ENCODE data around the gene BLOC1S4. TPM values are rescaled to one million over a fixed set of nuclear protein-coding genes. Genes with fewer than 3 reads are reported as not detected.
"Not testable (repeated sequence)": the region's sequence is repeated elsewhere in the genome, so short reads cannot be mapped to it uniquely, and the experiment has no call there.

BLOC1S4 gene
- total RNA-seq, 1 donor from 2014 or later: 17.1 TPM

DNA sequence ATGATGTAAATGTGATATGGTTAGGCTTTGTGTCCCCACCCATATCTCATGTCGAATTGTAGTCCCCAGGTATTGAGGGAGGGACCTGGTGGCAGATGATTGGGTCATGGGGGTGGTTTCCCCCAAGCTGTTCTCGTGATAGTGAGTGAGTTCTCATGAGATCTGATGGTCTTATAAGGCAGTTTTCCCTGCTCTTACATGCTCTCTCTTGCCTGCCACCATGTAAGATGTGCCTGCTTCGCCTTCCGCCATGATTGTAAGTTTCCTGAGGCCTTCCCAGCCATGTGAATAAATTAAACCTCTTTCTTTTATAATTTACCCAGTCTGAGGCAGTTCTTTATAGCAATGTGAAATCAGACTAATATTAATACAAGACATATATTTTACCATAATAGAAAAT is 23.9 kb downstream of the BLOC1S4 start:
- DNase-seq (ENCODE audit: low spot score): no peak

DNA sequence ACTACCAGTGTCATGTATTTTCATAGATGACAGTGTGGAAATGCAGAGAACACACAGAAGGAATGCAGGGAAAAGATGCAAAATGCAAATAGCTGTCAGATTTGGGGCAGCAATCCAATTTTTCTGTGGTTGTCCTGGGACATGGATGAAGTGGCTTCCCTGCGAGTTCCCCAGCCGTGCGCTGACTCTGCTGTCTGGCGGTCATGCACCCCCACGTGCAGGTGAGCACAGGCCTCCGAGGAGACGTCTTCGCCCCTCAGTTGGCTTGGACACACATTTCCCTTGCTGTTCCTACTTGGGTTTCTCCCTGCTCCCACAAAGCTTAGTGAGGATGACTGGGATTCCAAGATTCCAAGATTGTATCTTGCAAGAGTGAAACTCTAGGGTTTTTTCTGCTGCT is 24.4 kb downstream of the BLOC1S4 start:
- DNase-seq (ENCODE audit: low spot score): no peak

DNA sequence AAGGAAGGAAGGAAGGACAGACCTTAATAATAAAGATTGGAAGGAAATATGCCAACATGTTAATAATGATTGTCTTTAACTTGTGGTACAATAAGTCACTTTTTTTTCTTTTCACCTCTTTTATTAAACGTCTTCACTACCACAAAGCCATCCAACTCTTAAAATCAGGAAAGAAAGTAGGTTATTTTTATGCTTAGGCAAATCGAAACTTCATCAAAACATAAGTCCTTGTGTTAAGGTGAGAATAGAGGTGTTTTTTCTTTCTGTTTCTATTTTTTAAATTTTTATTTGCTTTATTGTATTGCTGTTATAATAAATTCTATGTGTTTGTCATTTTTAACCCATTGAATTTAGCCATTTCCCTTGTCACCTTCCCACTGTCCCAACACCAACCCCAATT is 26.5 kb downstream of the BLOC1S4 start:
- DNase-seq (ENCODE audit: low spot score): no peak

DNA sequence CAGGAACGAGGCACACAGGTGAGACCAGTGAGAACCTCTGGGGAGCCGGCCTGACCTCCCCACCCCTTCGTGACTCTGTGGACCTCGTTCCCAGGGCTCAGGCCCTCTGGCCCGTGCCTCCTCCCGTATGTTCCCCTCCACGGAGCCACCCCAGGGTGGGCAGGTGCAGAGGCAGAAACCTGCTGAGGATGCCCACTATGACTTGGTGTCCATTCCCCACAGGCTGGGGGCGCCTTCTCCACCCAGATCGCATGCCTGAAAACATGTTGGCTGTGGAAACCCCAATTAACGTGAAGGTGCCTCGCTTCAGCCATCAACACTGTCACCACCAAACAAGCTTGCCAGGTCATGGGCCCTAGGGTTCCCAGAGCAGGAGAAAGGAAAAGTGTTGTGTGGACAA is 27.0 kb downstream of the BLOC1S4 start:
- DNase-seq (ENCODE audit: low spot score): no peak

DNA sequence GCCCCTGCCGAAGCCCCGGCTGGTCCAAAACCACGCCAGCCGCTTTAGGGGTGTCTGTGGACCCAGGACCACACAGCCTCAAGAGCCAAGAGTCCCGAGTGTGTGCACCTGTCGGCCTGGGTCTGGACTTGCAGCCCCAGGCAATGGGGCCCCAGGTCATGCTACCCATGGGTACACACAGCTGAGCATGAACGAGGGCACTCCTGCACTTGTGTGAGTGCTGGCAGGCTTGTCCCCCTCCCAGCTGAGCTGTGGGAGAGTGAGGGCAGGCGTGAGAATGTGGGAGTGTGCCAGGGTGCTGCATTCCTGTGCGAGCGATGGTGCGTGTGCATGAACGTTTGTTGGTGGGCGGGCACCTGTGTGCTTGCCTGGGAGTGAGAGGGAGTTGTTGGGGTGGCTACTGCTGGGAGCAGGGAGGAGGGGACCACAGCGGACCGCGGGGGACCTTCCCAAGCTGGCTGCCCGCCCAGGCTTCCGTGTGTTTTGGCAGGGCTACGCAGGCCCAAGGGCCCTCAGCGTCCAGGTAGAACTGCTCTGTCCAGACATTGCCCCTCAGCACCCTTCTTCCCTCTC is 30.8 kb downstream of the BLOC1S4 start:
- DNase-seq (ENCODE audit: low spot score): no peak

DNA sequence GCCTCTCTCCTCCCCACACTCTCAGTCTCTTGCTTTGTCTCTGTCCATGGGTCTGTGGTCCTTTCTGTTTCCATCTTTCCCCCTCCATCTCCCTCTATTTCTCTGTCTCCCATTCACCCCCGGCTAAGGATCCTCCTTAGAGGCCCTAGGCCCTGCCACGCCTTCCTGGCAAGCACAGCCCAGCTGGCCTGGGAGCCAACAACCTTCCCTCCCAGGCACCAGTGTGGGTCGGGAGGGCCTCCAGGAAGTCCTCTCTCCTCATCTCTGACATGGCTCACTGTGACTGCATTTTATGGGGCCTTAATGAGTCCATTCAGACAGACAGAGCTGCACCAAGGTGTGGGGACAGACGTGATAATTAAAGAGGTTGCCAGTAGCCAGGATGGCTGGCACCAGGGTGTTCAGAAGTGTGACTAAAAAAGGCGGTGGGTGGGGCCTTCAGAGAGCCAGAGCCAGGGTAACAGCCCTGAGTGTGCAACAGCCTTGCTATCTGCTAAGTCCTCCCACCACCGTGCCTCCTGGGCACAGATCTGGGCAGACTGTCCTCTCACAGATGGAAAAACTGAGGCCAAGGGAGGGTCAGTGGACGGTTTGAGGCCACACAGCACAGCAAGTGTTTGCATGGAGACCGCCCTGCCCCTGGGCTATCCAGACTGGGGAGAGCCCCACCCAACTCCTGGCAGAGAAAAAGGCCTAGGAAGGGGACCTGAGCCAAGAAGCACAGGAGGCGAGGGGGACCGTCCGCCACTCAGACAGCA is 31.5 kb downstream of the BLOC1S4 start:
- no peak for DNase-seq (ENCODE audit: low spot score)

DNA sequence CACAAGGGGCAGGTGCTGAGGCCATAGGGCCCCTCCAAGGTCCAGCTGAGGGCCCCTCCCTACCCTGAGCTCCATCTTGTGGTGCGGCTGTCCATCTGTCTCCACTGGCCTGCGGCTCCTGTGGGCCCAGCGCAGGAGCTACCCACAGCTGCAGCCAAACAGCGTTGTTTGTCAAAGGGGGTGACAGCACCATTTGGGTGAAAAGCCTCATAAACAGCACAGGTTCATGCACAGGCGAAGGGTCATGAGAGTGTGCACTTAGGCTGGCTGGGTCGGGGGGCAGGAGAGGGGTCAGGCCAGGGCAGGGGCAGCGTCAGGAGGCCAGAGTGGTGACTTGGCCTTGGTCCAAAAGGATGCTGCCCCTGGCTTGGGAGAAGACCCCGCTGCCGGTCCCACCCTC is 32.3 kb downstream of the BLOC1S4 start:
- no peak for DNase-seq (ENCODE audit: low spot score)

DNA sequence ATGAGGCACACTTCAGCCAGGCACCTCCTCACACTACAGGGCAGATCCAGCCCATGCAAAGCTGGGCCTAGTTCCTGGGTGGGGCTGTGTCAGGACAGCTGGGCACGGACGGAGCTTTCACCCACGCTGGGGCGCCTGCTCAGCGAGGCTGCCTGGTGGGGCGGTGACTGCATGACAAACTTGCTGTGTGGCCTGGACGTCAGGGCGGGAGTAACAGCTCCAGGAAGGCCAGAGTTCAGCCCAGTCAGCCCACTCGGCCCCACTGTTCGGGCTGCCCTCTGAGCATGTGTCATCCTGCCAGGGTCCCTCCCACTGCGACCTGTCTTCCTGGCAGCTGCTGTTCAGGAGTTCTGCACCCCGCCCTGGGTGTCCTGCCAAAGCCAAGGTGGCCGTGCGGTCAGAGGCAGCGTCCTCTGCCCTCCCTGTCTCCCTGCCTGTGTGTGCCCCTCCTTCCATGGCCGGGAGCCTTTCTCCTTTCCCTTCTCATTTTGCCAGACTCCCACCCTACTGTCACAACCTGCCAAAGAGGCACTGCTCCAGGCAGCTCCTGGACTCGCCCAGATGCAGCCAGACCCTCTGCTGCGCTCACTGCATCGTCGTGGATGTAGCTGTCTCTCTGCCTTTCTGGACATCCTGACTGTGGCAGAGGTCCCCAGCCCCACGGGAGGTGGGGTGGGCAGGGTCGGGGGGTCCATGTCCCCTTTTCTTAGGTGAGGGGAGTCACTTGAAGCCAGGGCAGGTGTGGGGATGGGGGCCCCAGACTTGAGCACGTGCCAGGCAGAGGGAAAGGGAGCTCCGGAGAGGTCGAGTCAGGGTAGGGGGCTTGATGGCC is 33.6 kb downstream of the BLOC1S4 start:
- DNase-seq (ENCODE audit: low spot score): no peak

DNA sequence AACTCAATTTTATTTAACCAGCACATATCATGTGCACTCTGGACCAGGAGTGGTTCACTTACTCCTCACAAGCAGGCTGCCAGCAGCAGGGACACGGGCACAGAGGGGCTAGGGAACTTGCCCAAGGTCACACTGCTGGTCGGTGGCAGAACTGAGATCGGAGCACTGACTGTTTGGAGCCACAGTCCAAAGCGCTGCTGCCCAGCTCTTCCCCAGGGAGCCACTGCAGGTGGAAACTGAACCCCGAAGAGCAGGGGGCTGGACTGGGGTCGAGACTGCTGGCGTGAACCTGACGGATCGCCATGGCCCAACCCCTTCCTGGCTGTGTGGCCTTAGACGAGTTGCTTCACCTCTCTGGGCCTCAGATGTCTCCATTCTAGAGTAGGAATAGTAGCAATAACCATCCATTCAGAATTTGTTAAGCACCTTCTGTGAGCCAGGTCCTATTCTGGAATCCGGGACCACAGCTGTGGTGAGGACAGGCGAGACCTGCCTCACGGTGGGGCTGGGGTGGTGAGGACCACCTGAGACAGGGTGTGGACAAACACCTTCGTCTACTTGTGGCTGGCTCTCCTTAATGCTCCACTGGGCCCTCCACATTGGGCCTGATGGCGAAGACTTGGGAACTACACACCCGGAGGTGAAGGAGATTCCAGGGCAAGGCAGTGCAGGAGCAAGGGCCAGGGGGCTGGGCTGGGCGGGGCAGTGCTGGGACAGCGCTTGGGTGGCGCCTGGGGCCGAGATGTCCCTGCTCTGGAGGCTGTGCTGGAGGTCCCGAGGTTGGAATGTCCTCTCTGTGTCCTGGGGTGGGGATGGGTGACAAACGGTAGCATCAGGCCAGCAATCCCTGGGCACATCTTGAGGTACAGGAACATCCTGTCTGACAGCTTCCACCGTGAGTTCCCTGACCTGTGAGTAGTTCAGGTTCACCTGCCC is 34.6 kb downstream of the BLOC1S4 start:
- no peak for DNase-seq (ENCODE audit: low spot score)

DNA sequence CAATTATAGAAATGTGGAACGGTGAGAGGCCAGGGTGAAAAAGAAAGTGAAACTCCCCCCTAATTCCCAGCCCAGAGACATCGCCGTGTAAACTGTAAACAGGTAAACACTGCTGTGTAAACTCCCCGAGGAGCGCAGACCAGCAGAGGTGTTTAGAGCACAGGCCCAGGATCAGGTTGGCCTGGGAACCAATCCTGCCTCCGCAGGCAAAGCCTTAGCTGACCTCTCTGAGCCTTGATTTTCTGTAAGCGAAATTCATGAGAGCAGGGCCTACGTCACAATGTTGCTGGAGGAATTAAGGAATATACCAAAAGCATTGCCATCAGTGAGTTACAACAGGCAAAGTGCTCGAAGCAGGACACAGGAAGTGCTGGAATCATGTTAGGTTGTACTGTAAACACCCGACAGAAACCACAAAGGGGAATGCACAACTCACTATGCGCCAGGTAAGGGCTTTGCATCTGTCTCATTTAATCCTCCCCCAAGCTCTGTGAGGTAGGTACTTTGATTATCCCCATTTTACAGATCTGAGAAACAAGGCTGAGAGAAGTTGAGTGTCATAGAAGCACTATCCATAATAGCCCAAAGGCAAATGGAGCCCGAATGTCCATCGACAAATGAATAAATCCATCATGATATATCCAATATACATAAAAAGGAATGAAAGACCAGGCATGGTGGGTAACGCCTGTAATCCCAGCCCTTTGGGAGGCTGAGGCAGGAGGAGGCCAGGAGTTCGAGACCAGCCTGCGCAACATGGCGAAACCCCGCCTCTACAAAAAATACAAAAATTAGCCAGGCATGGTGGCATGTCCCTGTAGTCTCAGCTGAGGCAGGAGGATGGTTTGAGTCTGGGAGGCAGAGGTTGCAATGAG is 35.9 kb downstream of the BLOC1S4 start:
- no peak for DNase-seq (ENCODE audit: low spot score)

DNA sequence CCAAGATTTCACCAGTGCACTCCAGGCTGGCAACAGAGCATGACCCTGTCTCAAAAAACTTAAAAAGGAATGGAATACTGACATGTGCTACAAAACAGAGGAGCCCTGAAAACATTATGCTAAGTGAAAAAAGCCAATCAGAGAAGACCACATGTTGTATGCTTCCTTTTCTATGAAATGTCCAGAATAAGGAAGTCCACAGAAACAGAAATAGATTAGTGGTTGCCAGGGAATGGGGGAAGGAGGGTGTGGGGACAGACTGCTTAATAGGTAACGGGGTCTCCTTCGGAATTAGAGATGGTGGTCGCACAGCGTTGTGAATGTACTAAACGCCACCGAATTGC is 36.5 kb downstream of the BLOC1S4 start:
- no peak for DNase-seq (ENCODE audit: low spot score)

DNA sequence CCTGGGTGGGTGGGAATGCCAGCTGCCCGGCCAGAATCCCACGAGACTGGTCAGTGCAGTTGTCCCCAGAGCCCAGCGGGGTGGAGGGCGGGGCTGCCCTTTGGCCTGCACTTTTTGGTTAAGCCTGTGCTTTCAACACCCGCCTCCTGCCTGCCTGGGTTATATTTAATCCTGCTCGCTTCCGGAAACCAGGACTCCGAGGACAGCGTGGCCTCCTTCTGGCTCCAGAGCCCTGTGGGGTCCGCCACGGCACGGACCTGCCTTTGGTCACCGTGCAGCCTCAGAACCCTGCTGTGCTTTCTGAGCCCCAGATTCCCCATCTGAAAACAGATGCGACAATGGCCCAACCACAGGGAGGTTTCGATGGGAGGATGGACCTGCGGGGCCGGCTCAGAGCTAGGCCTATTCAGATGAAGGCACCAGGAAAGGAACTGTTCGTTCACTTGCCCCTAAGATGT is 37.2 kb downstream of the BLOC1S4 start:
- DNase-seq (ENCODE audit: low spot score): no peak

DNA sequence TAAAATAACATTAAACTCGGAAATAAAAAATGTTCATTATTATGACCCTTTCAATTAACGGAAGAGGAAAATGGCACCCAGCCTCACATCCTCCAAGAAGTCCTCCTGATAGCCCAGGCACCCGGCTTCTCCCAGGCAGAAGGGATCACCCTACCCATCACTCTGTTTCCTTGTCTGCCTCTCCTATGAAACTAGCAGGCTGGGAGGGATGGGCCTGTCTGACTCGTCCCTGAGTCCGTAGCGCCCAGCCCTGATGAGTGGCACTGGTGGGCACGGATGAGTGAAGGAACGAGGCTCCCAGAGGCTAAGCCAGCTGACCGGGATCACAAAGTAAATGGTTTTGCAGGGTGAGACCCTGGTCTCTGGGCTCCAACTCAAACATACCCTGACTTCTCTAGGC is 37.9 kb downstream of the BLOC1S4 start:
- DNase-seq (ENCODE audit: low spot score): no peak

DNA sequence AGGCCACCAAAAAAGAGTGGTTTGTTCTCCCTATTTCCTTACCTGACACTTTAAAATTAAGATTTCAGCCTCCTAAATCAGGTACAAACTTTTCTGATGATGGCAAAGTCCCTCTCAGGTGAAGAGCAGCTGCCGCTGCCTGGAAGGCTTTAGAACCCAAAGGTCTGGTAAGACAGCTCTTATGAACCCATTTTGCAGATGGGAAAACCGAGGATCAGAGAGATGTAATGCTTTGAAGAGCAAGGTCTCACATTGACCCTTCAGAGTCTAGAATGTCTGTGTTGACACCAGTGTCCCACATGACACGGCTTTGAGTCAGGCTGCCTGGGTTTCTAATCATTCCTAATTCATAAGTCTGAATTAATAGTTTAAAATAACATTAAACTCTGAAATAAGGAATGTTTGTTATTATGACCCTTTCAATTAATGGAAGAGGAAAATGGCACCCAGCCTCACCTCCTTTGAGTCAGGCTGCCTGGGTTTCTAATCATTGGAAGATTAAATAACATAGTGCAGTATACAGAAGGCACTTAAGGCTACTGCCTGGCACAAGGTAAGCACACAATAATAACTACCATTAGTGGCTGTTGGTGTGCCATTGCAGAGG is 38.6 kb downstream of the BLOC1S4 start:
- no peak for DNase-seq (ENCODE audit: low spot score)

DNA sequence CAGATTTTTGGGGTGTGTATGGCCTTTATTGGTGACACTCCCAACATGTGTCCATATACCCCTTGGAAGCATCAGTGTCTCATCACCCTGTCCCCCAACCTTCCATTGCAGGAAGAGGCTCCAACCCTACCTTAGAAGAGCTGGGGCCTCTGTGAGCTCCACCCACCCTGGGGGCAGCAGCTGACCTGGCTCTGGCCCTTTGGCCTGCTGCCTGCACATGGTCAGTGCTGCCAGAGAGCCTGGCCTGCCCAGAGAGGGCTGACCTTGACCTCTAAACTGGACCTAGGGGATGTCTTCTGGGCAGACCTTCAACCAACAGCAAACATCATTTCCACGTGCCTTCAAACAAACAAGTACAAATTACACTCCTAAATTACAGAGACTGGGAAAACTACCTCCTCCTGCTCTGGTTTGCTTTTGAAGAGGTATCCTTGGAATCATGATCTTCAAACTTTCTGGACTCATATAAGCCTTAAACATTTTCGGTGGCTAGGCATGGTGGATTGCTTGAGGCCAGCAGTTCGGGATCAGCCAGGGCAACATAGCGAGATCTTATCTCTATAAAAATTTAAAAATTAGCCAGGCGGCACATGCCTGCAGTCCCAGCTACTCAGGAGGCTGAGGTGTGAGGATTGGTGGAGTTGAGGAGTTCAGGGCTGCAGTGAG is 39.2 kb downstream of the BLOC1S4 start:
- no peak for DNase-seq (ENCODE audit: low spot score)

DNA sequence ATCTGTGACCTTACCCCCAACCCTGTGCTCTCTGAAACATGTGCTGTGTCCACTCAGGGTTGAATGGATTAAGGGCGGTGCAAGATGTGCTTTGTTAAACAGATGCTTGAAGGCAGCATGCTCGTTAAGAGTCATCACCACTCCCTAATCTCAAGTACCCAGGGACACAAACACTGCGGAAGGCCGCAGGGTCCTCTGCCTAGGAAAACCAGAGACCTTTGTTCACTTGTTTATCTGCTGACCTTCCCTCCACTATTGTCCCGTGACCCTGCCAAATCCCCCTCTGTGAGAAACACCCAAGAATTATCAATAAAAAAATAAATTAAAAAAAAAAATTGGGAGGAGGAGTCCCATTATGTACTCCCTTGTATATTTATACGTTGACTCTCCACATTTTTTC is 40.4 kb downstream of the BLOC1S4 start:
- DNase-seq (ENCODE audit: low spot score): not testable (repeated sequence)

DNA sequence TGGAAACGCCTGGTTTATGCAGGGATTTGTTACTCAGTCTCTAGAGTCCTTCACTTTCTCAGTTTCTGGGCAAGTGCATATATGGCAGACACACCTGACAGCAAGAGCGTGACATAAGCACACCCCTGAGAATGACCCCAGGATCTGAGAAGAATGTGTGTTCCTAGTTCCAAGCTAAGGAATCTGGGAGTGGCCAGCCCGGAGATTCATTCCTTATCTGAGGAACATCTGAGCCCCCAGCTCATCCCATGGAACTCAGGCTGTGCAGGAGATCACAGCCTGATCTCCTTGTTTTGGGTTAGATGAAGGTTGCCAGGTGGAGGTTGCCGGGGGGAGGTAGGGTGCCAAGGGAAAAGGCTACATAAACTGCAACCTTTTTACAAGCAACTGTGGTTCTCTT is 42.8 kb downstream of the BLOC1S4 start:
- no peak for DNase-seq (ENCODE audit: low spot score)

DNA sequence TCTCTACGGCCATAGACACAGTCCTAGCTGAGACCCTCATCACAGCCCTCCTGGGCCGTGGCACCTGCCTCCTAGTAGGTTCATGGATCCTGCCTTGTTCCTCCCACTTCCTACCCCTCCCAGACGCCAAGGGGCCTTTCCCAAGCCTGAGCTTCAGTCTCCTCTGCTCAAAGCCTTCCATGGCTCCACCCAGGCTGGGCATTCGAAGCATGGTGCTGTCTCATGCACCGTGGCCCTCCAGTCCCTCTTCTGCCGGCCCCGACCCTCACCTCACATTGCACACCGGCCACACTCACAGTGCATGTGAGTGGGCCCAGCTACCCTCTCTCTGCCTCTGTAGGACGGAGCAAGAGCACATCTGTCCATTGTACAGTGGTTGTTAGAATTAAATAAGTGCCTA is 44.9 kb downstream of the BLOC1S4 start:
- DNase-seq (ENCODE audit: low spot score): no peak
